Retinal pigment epithelial cell (primary cell): ENCODE data around the gene EXOSC10.
A peak's percentile ranks its signal among the peaks of the same experiment; 100 is the strongest.
"Not testable (repeated sequence)": the region's sequence is repeated elsewhere in the genome, so short reads cannot be mapped to it uniquely, and the experiment has no call there.

Source experiments
- DNase-seq: peaks from one replicate; pipeline ENCODE4 v3.0.0-alpha.2; 2010; ENCODE audit warnings: low read depth
- H3K4me3 ChIP-seq: 2 replicates; pipeline ENCODE4 v1.5.1; 2011; ENCODE audit warnings: mild to moderate bottlenecking, low read length, control low read depth, moderate library complexity
- TF ChIP-seq, protein P1 (sequence below): conservative IDR thresholded peaks from 2 replicates; pipeline ENCODE4 v1.5.1; 2011; ENCODE audit warnings: low read depth, low read length, control low read depth, inconsistent platforms

EXOSC10 gene

DNA sequence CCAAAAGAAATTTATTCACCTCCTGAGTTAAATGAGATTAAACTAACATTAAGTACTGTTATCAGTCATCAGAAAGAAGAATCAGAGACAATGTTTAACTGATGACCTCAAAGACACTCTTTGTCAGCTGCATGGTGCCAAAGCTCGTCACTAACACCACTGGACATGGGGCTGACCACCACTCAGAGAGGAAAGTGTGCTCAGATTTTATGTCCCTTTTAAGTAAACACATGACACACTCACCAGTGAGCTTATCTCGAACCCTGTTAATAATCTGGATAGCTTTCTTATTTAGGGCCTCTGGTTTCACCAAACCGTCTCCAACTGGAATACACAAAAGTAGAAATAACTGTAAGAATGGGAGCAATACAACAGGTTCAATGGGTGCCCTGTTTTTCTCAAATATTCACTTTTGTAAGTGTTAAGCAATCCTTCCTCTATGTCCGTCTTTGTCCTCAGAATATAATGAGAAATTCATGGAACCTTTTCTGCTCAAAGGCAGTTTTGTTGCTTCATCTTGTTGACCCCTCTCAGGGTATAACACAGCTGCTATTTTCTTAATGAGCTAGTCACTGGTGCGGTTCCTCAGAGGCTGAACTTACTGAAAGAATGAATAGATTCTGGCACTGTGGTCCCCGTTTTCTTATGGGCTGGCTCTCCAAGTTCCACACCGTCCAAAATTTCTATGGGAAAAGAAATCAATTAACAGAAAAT is 9.5 kb upstream of the EXOSC10 start:
- no peak for DNase-seq
- TF ChIP-seq, protein P1, sequence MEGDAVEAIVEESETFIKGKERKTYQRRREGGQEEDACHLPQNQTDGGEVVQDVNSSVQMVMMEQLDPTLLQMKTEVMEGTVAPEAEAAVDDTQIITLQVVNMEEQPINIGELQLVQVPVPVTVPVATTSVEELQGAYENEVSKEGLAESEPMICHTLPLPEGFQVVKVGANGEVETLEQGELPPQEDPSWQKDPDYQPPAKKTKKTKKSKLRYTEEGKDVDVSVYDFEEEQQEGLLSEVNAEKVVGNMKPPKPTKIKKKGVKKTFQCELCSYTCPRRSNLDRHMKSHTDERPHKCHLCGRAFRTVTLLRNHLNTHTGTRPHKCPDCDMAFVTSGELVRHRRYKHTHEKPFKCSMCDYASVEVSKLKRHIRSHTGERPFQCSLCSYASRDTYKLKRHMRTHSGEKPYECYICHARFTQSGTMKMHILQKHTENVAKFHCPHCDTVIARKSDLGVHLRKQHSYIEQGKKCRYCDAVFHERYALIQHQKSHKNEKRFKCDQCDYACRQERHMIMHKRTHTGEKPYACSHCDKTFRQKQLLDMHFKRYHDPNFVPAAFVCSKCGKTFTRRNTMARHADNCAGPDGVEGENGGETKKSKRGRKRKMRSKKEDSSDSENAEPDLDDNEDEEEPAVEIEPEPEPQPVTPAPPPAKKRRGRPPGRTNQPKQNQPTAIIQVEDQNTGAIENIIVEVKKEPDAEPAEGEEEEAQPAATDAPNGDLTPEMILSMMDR: no peak

DNA sequence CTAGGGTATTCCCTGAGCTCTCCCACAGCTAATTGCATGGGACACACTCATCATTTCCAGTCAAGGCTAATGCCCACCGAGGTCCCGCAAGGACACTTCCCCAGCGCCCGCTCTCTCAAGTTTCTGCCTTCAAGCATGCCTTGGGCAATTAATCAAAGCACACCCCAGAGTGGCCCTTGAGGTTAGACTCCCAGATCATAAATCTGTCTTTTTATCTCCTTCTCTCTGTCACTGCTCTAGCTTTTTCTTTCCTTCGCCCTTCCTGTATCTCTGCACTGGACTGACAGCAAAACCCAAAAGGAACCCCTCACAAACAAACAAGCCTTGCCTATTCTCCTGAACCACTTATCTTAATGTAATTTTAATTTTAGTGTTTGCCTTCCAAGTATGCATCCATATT is 7.9 kb upstream of the EXOSC10 start:
- DNase-seq: no peak
- TF ChIP-seq, protein P1: no peak
- no peak overlapping the region for H3K4me3 ChIP-seq

More for the DNA sequence above, 9.5 kb upstream of the EXOSC10 start:
- no peak overlapping the region for H3K4me3 ChIP-seq

DNA sequence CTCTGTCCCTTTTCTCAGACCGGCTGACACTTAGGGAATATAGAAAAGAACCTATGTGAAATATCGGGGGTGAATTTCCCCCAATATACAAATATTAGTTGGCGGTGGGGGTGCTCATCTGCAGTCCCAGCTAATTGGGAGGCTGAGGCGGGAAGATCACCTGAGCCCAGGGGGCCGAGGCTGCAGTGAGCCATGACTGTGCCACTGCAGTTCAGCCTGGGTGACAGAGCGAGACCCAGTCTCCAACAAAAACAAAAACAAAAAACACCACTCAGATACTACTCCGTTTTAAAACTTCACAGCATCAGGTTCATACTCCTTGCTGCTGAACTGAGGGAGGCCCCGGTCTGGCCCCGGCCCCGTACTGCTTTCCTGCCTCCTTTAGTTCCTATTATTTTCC is 5.9 kb upstream of the EXOSC10 start:
- TF ChIP-seq, protein P1: no peak
- H3K4me3 ChIP-seq: no peak overlapping the region
- DNase-seq: no peak

DNA sequence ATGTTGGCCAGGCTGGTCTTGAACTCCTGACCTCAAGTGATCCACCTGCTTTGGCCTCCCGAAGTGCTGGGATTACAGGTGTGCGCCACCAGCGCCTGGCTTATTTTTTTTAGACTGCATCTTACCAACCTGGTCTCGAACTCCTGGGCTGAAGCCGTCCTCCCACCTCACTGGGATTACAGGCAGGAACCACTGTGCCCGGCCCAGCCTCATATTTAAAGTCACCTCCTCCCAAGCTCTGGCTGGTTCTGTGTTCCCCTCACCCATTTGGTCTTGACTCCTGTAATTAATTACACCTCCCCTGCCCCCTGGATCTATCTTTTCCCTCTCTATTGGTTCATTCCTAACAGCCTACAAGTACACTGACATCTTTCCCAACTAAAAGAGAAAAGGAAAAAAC is 1.7 kb upstream of the EXOSC10 start:
- no peak for DNase-seq
- H3K4me3 ChIP-seq: no peak overlapping the region
- TF ChIP-seq, protein P1: no peak

DNA sequence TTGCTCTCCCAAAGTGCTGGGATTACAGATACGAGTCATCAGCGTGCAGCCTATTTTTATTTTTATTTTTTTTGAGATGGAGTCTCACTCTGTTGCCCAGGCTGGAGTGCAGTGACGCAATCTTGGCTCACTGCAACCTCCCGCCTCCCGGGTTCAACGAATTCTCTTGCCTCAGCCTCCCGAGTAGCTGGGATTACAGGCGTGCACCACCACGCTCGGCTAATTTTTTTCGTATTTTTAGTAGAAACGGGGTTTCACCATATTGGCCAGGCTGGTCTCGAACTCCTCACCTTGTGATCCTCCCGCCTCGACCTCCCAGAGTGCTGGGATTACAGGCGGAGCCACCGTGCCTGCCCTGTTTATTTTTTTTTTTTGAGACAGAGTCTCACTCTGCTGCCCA is 1.1 kb upstream of the EXOSC10 start:
- not testable (repeated sequence) for DNase-seq, H3K4me3 ChIP-seq

DNA sequence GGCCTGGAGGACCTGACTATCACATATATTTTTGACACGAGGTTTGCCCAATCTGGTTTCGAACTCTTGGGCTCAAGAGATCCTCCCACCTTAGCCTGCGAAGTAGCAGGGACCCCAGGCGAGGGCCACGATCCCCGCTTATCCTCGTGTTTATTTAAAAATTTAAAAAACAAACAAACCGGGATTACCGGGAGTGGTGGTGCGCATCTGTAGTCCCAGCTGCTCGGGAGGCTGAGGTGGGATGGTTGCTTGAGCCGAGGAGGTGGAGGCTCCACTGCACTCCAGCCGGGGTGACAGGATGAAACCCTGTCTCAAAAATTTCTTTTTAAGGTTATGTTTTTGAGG is 452 bp upstream of the EXOSC10 start:
- no peak for DNase-seq
- TF ChIP-seq, protein P1: no peak
- peak overlapping the region; percentile 96 for H3K4me3 ChIP-seq

DNA sequence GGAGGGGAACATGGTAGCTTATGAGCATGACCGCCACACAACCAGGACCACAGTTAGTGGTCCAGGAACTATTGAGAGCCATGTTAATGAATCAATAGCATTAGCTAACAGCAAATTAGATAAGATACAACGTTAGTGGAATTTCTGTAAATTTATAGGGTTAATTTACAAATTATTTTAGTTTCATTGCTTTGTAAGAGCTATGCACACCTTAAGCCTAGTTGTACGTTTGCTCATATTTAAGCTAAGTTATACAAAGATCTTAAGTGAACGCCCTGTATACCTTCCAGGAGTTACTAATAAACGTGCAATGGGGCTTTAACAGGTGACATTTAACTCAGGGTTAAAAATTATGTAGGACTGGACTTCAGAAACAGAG is 749 bp downstream of the EXOSC10 start:
- TF ChIP-seq, protein P1: no peak
- peak overlapping the region; percentile 96 for H3K4me3 ChIP-seq
- DNase-seq: no peak

DNA sequence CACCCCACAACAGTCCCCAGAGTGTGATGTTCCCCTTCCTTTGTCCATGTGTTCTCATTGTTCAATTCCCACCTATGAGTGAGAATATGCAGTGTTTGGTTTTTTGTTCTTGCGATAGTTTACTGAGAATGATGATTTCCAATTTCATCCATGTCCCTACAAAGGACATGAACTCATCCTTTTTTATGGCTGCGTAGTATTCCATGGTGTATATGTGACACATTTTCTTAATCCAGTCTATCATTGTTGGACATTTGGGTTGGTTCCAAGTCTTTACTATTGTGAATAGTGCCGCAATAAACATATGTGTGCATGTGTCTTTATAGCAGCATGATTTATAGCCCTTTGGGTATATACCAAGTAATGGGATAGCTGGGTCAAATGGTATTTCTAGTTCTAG is 15.9 kb downstream of the EXOSC10 start:
- H3K4me3 ChIP-seq, DNase-seq: not testable (repeated sequence)
